HepG2 (cell line): ENCODE data around the gene TET2. TPM values are rescaled to one million over a fixed set of nuclear protein-coding genes. Genes with fewer than 3 reads are reported as not detected.
A peak's percentile ranks its signal among the peaks of the same experiment; 100 is the strongest.

Experiments used
- AKAP8 ChIP-seq: sonication (generic); formaldehyde crosslinking; IDR thresholded peaks from 2 replicates; pipeline ENCODE4 v1.5.1; 2020; ENCODE audit warnings: mild to moderate bottlenecking, missing genetic modification reagents
- ARHGAP35 ChIP-seq: sonication (generic); formaldehyde crosslinking; IDR thresholded peaks from 2 replicates; pipeline ENCODE4 v1.9.0; 2022; ENCODE audit warnings: mild to moderate bottlenecking, inconsistent platforms, moderate library complexity, missing genetic modification reagents, borderline replicate concordance
- FLYWCH1 ChIP-seq: sonication (generic); formaldehyde crosslinking; IDR thresholded peaks from 2 replicates; pipeline ENCODE4 v1.8.1; 2023; ENCODE audit warnings: mild to moderate bottlenecking, missing genetic modification reagents
- HNRNPH1 ChIP-seq: fragments of 200-400 bp; formaldehyde crosslinking; optimal IDR thresholded peaks from 2 replicates; pipeline ENCODE3; 2017; ENCODE audit warnings: mild to moderate bottlenecking, low read depth, low read length
- MAFF ChIP-seq: IDR thresholded peaks from 2 replicates; pipeline ENCODE4 v1.6.1; 2011; ENCODE audit warnings: low read depth, low read length, improper control_type of control experiment
- NR1H2 ChIP-seq: sonication (generic); formaldehyde crosslinking; IDR thresholded peaks from 2 replicates; pipeline ENCODE4 v1.8.1; 2022; ENCODE audit warnings: low read depth, missing genetic modification reagents, borderline replicate concordance
- PHF21A ChIP-seq: sonication (generic); formaldehyde crosslinking; IDR thresholded peaks from 2 replicates; pipeline ENCODE4 v1.5.0; 2020; ENCODE audit warnings: mild to moderate bottlenecking, missing genetic modification reagents
- PITX1 ChIP-seq: sonication (generic); formaldehyde crosslinking; IDR thresholded peaks from 2 replicates; pipeline ENCODE4 v1.5.1; 2020; ENCODE audit warnings: mild to moderate bottlenecking, missing genetic modification reagents
- POLR2AphosphoS2 ChIP-seq: IDR thresholded peaks from 2 replicates; pipeline ENCODE4 v1.6.1; 2011; ENCODE audit warnings: low read depth, low read length, improper control_type of control experiment
- ZNF101 ChIP-seq: sonication (generic); formaldehyde crosslinking; IDR thresholded peaks from 2 replicates; pipeline ENCODE4 v1.4.0; 2020; ENCODE audit warnings: mild to moderate bottlenecking, low read depth, missing genetic modification reagents, borderline replicate concordance
- ZNF563 ChIP-seq: sonication (generic); formaldehyde crosslinking; IDR thresholded peaks from 2 replicates; pipeline ENCODE4 v1.8.0; 2022; ENCODE audit warnings: mild to moderate bottlenecking, moderate library complexity, missing genetic modification reagents
- polyA plus RNA-seq, 8 experiments: library from polyadenylated mRNA; depleted of rRNA in 3 of 8; stranded (reverse) in 7 of 8; unstranded in 1 of 8; fragments of >200 nt; fragmentation: Illumina TruSeq in 4 of 8; extraction: Trizol in 4 of 8; gene quantifications; 2 replicates each; pipeline versions ENCODE4 v1.2.1 to v1.2.3, GENCODE V29; 2011 to 2016; ENCODE audit warnings: low read depth in 4 of 8, missing spikeins in 1 of 8, mixed read lengths in 1 of 8; ENCODE audit not compliant: insufficient read depth in 1 of 8
- total RNA-seq, 5 experiments: library from RNA; depleted of rRNA; stranded (reverse); fragments of >200 nt; fragmentation: Illumina TruSeq; extraction: Trizol; gene quantifications; 2 replicates each; pipeline ENCODE4 v1.2.3, GENCODE V29; 2016; ENCODE audit warnings: low read depth in 1 of 5
- TF ChIP-seq, protein P1 (sequence below): sonication (generic); formaldehyde crosslinking; IDR thresholded peaks from 2 replicates; pipeline ENCODE4 v1.9.0; 2021; ENCODE audit warnings: mild to moderate bottlenecking, missing genetic modification reagents
- TF ChIP-seq, protein P2 (sequence below): IDR thresholded peaks from 2 replicates; pipeline ENCODE4 v1.6.1; 2016; ENCODE audit warnings: mild to moderate bottlenecking
- TF ChIP-seq, protein P3 (sequence below): sonication (generic); formaldehyde crosslinking; conservative IDR thresholded peaks from 2 replicates; pipeline ENCODE4 v1.8.0; 2022; ENCODE audit warnings: low read depth, missing genetic modification reagents
- TF ChIP-seq, protein P4 (sequence below): sonication (generic); formaldehyde crosslinking; IDR thresholded peaks from 2 replicates; pipeline ENCODE4 v1.9.0; 2022; ENCODE audit warnings: low read depth, missing genetic modification reagents

TET2 gene
- total and polyA plus RNA-seq, 2 of the 13 experiments (the other 11 are each of a cell fraction or from before 2014, with no cell fraction given): 4.7 to 4.8 TPM

DNA sequence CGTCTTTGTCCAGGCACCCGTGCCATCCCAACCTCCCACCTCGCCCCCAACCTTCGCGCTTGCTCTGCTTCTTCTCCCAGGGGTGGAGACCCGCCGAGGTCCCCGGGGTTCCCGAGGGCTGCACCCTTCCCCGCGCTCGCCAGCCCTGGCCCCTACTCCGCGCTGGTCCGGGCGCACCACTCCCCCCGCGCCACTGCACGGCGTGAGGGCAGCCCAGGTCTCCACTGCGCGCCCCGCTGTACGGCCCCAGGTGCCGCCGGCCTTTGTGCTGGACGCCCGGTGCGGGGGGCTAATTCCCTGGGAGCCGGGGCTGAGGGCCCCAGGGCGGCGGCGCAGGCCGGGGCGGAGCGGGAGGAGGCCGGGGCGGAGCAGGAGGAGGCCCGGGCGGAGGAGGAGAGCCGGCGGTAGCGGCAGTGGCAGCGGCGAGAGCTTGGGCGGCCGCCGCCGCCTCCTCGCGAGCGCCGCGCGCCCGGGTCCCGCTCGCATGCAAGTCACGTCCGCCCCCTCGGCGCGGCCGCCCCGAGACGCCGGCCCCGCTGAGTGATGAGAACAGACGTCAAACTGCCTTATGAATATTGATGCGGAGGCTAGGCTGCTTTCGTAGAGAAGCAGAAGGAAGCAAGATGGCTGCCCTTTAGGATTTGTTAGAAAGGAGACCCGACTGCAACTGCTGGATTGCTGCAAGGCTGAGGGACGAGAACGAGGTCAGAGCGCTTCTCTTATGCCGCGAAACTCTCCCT lies at the start of gene TET2 (continued):
- TF ChIP-seq, protein P1, sequence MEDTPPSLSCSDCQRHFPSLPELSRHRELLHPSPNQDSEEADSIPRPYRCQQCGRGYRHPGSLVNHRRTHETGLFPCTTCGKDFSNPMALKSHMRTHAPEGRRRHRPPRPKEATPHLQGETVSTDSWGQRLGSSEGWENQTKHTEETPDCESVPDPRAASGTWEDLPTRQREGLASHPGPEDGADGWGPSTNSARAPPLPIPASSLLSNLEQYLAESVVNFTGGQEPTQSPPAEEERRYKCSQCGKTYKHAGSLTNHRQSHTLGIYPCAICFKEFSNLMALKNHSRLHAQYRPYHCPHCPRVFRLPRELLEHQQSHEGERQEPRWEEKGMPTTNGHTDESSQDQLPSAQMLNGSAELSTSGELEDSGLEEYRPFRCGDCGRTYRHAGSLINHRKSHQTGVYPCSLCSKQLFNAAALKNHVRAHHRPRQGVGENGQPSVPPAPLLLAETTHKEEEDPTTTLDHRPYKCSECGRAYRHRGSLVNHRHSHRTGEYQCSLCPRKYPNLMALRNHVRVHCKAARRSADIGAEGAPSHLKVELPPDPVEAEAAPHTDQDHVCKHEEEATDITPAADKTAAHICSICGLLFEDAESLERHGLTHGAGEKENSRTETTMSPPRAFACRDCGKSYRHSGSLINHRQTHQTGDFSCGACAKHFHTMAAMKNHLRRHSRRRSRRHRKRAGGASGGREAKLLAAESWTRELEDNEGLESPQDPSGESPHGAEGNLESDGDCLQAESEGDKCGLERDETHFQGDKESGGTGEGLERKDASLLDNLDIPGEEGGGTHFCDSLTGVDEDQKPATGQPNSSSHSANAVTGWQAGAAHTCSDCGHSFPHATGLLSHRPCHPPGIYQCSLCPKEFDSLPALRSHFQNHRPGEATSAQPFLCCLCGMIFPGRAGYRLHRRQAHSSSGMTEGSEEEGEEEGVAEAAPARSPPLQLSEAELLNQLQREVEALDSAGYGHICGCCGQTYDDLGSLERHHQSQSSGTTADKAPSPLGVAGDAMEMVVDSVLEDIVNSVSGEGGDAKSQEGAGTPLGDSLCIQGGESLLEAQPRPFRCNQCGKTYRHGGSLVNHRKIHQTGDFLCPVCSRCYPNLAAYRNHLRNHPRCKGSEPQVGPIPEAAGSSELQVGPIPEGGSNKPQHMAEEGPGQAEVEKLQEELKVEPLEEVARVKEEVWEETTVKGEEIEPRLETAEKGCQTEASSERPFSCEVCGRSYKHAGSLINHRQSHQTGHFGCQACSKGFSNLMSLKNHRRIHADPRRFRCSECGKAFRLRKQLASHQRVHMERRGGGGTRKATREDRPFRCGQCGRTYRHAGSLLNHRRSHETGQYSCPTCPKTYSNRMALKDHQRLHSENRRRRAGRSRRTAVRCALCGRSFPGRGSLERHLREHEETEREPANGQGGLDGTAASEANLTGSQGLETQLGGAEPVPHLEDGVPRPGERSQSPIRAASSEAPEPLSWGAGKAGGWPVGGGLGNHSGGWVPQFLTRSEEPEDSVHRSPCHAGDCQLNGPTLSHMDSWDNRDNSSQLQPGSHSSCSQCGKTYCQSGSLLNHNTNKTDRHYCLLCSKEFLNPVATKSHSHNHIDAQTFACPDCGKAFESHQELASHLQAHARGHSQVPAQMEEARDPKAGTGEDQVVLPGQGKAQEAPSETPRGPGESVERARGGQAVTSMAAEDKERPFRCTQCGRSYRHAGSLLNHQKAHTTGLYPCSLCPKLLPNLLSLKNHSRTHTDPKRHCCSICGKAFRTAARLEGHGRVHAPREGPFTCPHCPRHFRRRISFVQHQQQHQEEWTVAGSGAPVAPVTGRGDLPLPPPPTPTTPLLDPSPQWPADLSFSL (CRISPR knock-in tag): no peak
- TF ChIP-seq MAFF (no peak), PHF21A (CRISPR knock-in tag) (peak; percentile 57; the same call in 1 of the 2 replicates), HNRNPH1 (no peak), ZNF563 (CRISPR knock-in tag) (peak; percentile 36; the same call in 1 of the 2 replicates), POLR2AphosphoS2 (no peak), ARHGAP35 (no peak), ZNF101 (no peak), PITX1 (CRISPR knock-in tag) (no peak), FLYWCH1 (CRISPR knock-in tag) (no peak), AKAP8 (no peak), NR1H2 (no peak)
- TF ChIP-seq, protein P2, sequence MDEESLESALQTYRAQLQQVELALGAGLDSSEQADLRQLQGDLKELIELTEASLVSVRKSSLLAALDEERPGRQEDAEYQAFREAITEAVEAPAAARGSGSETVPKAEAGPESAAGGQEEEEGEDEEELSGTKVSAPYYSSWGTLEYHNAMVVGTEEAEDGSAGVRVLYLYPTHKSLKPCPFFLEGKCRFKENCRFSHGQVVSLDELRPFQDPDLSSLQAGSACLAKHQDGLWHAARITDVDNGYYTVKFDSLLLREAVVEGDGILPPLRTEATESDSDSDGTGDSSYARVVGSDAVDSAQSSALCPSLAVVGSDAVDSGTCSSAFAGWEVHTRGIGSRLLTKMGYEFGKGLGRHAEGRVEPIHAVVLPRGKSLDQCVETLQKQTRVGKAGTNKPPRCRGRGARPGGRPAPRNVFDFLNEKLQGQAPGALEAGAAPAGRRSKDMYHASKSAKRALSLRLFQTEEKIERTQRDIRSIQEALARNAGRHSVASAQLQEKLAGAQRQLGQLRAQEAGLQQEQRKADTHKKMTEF (CRISPR knock-in tag): no peak
- TF ChIP-seq, protein P3, sequence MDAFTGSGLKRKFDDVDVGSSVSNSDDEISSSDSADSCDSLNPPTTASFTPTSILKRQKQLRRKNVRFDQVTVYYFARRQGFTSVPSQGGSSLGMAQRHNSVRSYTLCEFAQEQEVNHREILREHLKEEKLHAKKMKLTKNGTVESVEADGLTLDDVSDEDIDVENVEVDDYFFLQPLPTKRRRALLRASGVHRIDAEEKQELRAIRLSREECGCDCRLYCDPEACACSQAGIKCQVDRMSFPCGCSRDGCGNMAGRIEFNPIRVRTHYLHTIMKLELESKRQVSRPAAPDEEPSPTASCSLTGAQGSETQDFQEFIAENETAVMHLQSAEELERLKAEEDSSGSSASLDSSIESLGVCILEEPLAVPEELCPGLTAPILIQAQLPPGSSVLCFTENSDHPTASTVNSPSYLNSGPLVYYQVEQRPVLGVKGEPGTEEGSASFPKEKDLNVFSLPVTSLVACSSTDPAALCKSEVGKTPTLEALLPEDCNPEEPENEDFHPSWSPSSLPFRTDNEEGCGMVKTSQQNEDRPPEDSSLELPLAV (CRISPR knock-in tag): no peak
- TF ChIP-seq, protein P4, sequence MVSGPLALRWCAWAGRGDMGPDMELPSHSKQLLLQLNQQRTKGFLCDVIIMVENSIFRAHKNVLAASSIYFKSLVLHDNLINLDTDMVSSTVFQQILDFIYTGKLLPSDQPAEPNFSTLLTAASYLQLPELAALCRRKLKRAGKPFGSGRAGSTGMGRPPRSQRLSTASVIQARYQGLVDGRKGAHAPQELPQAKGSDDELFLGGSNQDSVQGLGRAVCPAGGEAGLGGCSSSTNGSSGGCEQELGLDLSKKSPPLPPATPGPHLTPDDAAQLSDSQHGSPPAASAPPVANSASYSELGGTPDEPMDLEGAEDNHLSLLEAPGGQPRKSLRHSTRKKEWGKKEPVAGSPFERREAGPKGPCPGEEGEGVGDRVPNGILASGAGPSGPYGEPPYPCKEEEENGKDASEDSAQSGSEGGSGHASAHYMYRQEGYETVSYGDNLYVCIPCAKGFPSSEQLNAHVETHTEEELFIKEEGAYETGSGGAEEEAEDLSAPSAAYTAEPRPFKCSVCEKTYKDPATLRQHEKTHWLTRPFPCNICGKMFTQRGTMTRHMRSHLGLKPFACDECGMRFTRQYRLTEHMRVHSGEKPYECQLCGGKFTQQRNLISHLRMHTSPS (CRISPR knock-in tag): no peak
